ENCODE measurements around the gene SNCAIP. TPM values are rescaled to one million over a fixed set of nuclear protein-coding genes. Genes with fewer than 3 reads are reported as not detected.

Gene SNCAIP
- total and polyA plus RNA-seq, 2 experiments from 2014 or later = 6.1 to 11.9 TPM

- no peak for ATAC-seq
- Histone ChIP-seq H3K4me2 (no peak overlapping the region), H3K4me1 (ENCODE audit: insufficient read depth) (peaks cover 12% of the 10 kb centered on the region), H3K27ac (ENCODE audit: low read depth) (no peak overlapping the region), H3F3A (replicated peaks; ENCODE audit: low read depth) (no peaks in the 10 kb centered on the region), H3K36me3 (ENCODE audit: insufficient read depth) (no peaks in the 10 kb centered on the region), H3K9me2 (ENCODE audit: insufficient read depth) (no peaks in the 10 kb centered on the region), H2AFZ (no peak overlapping the region), H3K79me2 (replicated peaks; ENCODE audit: insufficient read depth) (no peaks in the 10 kb centered on the region), H4K20me1 (replicated peaks; ENCODE audit: insufficient read depth) (no peaks in the 10 kb centered on the region), H3K27me3 (ENCODE audit: insufficient read depth) (peaks cover 28% of the 10 kb centered on the region), H3K4me3 (no peak overlapping the region)
- Mint-ChIP-seq H3K9me3 (no peaks in the 10 kb centered on the region), H3K27me3 (ENCODE audit: insufficient read depth, low read depth, poor library complexity) (peaks cover 21% of the 10 kb centered on the region), H3K27ac (no peak overlapping the region), H3K4me1 (peaks cover 17% of the 10 kb centered on the region), H3K4me3 (no peak overlapping the region), H3K36me3 (ENCODE audit: low read depth) (0 out of 3 replicates have a peak, but pooled peaks cover 5% of the 10 kb centered on the region)
- no peak for TF ChIP-seq ZNF114 (CRISPR knock-in tag; IDR thresholded peaks at IDR 0.05)
- no peak for TF ChIP-seq EZH2 (IDR thresholded peaks at IDR 0.05; ENCODE audit: low read depth, unreplicated experiment)
- no peak for TF ChIP-seq ETS1 (IDR thresholded peaks at IDR 0.05)
- TF ChIP-seq POLR2AphosphoS5 (IDR thresholded peaks at IDR 0.05; ENCODE audit: low read depth) = no peak
- TF ChIP-seq JUNB (IDR thresholded peaks at IDR 0.05; ENCODE audit: unreplicated experiment) = no peak
- no peak for DNase-seq (ENCODE audit: low spot score)
Observed at GRCh38 chr5:122316656-122317055, 4.6 kb downstream of the SNCAIP start.

- Histone ChIP-seq H3K27ac (ENCODE audit: low read depth) (no peak overlapping the region), H3K4me1 (ENCODE audit: insufficient read depth) (peaks cover 6% of the 10 kb centered on the region; the same call in 1 of the 2 replicates), H3K4me2 (no peak overlapping the region), H2AFZ (no peak overlapping the region), H4K20me1 (replicated peaks; ENCODE audit: insufficient read depth) (no peaks in the 10 kb centered on the region), H3F3A (replicated peaks; ENCODE audit: low read depth) (no peaks in the 10 kb centered on the region), H3K79me2 (replicated peaks; ENCODE audit: insufficient read depth) (no peaks in the 10 kb centered on the region), H3K36me3 (ENCODE audit: insufficient read depth) (no peaks in the 10 kb centered on the region), H3K9me2 (ENCODE audit: insufficient read depth) (no peaks in the 10 kb centered on the region), H3K4me3 (no peak overlapping the region), H3K27me3 (ENCODE audit: insufficient read depth) (peaks cover under 1% of the 10 kb centered on the region; the same call in 1 of the 2 replicates)
- TF ChIP-seq ETS1 (IDR thresholded peaks at IDR 0.05) = no peak
- TF ChIP-seq JUNB (IDR thresholded peaks at IDR 0.05; ENCODE audit: unreplicated experiment) = no peak
- no peak for TF ChIP-seq CREB1 (CRISPR knock-in tag; IDR thresholded peaks at IDR 0.05; ENCODE audit: low read depth)
- no peak for TF ChIP-seq POLR2AphosphoS5 (IDR thresholded peaks at IDR 0.05; ENCODE audit: low read depth)
- peaks cover 7% of the 10 kb centered on the region; the same call in 2 of the 3 replicates for H3K4me1 Mint-ChIP-seq
- peaks cover 7% of the 10 kb centered on the region for H3K27me3 Mint-ChIP-seq (ENCODE audit: insufficient read depth, low read depth, poor library complexity)
- H3K4me3 Mint-ChIP-seq = no peak overlapping the region
- no peaks in the 10 kb centered on the region for H3K9me3 Mint-ChIP-seq
- ATAC-seq (no peak), DNase-seq (ENCODE audit: low spot score) (no peak)
- H3K27ac Mint-ChIP-seq = no peak overlapping the region
- H3K36me3 Mint-ChIP-seq (ENCODE audit: low read depth) = 0 out of 3 replicates have a peak, but pooled peaks cover 2% of the 10 kb centered on the region
Observed at GRCh38 chr5:122319897-122320296, 7.9 kb downstream of the SNCAIP start.

GRCh38 chr5:122321921-122322320 is 9.9 kb downstream of the SNCAIP start:
- Histone ChIP-seq H3K36me3 (ENCODE audit: insufficient read depth) (no peaks in the 10 kb centered on the region), H3K27me3 (ENCODE audit: insufficient read depth) (no peaks in the 10 kb centered on the region), H3K9me2 (ENCODE audit: insufficient read depth) (no peaks in the 10 kb centered on the region), H4K20me1 (replicated peaks; ENCODE audit: insufficient read depth) (no peaks in the 10 kb centered on the region), H3K4me2 (no peak overlapping the region), H3K4me3 (no peak overlapping the region), H3K79me2 (replicated peaks; ENCODE audit: insufficient read depth) (no peaks in the 10 kb centered on the region), H3K27ac (ENCODE audit: low read depth) (no peak overlapping the region), H3K4me1 (ENCODE audit: insufficient read depth) (peaks cover 6% of the 10 kb centered on the region; the same call in 1 of the 2 replicates), H3F3A (replicated peaks; ENCODE audit: low read depth) (no peaks in the 10 kb centered on the region), H2AFZ (no peak overlapping the region)
- H3K9me3 Mint-ChIP-seq = no peaks in the 10 kb centered on the region
- no peak overlapping the region for H3K27ac Mint-ChIP-seq
- no peak for ATAC-seq
- H3K4me1 Mint-ChIP-seq = peaks cover 7% of the 10 kb centered on the region; the same call in 2 of the 3 replicates
- H3K27me3 Mint-ChIP-seq (ENCODE audit: insufficient read depth, low read depth, poor library complexity) = peaks cover 3% of the 10 kb centered on the region
- H3K4me3 Mint-ChIP-seq = no peak overlapping the region
- no peaks in the 10 kb centered on the region for H3K36me3 Mint-ChIP-seq (ENCODE audit: low read depth)
- no peak for DNase-seq (ENCODE audit: low spot score)
- TF ChIP-seq ZNF331 (CRISPR knock-in tag; IDR thresholded peaks at IDR 0.05; ENCODE audit: low read depth) (no peak), EZH2 (IDR thresholded peaks at IDR 0.05; ENCODE audit: low read depth, unreplicated experiment) (no peak), CTCF (conservative IDR thresholded peaks at IDR 0.05; ENCODE audit: low read depth in 2 of 2) (no peak), CREB1 (CRISPR knock-in tag; IDR thresholded peaks at IDR 0.05; ENCODE audit: low read depth) (no peak), ZNF114 (CRISPR knock-in tag; IDR thresholded peaks at IDR 0.05) (no peak), NANOG (IDR thresholded peaks at IDR 0.05; ENCODE audit: borderline replicate concordance) (no peak), EZH2phosphoT487 (IDR thresholded peaks at IDR 0.05; ENCODE audit: unreplicated experiment) (no peak), JUNB (IDR thresholded peaks at IDR 0.05; ENCODE audit: unreplicated experiment) (no peak), STAT1 (IDR thresholded peaks at IDR 0.05; ENCODE audit: unreplicated experiment) (no peak), ETS1 (IDR thresholded peaks at IDR 0.05) (no peak)

Data from GM23338 (cell line).